ENCODE measurements around the gene TCF12.
"Not testable (repeated sequence)": the region's sequence is repeated elsewhere in the genome, so short reads cannot be mapped to it uniquely, and the experiment has no call there.

TCF12 gene

GRCh38 chr15:57097919-57098543 is 179.6 kb downstream of the TCF12 start:
- not testable (repeated sequence) for DNase-seq

GRCh38 chr15:57098896-57099295 is 180.5 kb downstream of the TCF12 start:
- DNase-seq: no peak

- no peak for DNase-seq
These were observed 181.7 kb downstream of the TCF12 start for GRCh38 chr15:57100136-57100539.

GRCh38 chr15:57102858-57103257 is 184.4 kb downstream of the TCF12 start:
- DNase-seq: no peak

- DNase-seq: no peak
These were observed 189.9 kb downstream of the TCF12 start for GRCh38 chr15:57108296-57108695.

GRCh38 chr15:57109005-57109404 is 190.6 kb downstream of the TCF12 start:
- no peak for DNase-seq

- no peak for DNase-seq
These were observed 192.6 kb downstream of the TCF12 start for GRCh38 chr15:57111002-57111401.

GRCh38 chr15:57112178-57112577 is 193.7 kb downstream of the TCF12 start:
- no peak for DNase-seq

GRCh38 chr15:57114070-57114469 is 195.6 kb downstream of the TCF12 start:
- no peak for DNase-seq

GRCh38 chr15:57118013-57118799 is 199.8 kb downstream of the TCF12 start:
- DNase-seq: no peak

GRCh38 chr15:57122080-57122840 is 203.8 kb downstream of the TCF12 start:
- no peak for DNase-seq

- DNase-seq: no peak
These were observed 205.6 kb downstream of the TCF12 start for GRCh38 chr15:57124036-57124435.

- no peak for DNase-seq
These were observed 210.6 kb downstream of the TCF12 start for GRCh38 chr15:57129064-57129463.

- DNase-seq: no peak
These were observed 212.5 kb downstream of the TCF12 start for GRCh38 chr15:57130956-57131355.

- DNase-seq: peak; percentile 94
These were observed 214.9 kb downstream of the TCF12 start for GRCh38 chr15:57133127-57133968.

GRCh38 chr15:57134071-57134605 is 215.7 kb downstream of the TCF12 start:
- DNase-seq: no peak

GRCh38 chr15:57134851-57135250 is 216.4 kb downstream of the TCF12 start:
- DNase-seq: peak; percentile 61

GRCh38 chr15:57135800-57136199 is 217.4 kb downstream of the TCF12 start:
- DNase-seq: no peak

GRCh38 chr15:57138349-57138788 is 219.9 kb downstream of the TCF12 start:
- peak; percentile 41 for DNase-seq

- DNase-seq: no peak
These were observed 225.2 kb downstream of the TCF12 start for GRCh38 chr15:57143511-57144078.

- DNase-seq: no peak
These were observed 226.0 kb downstream of the TCF12 start for GRCh38 chr15:57144448-57144847.
